ENCODE measurements around the gene GALNT14.

GALNT14 gene

DNA sequence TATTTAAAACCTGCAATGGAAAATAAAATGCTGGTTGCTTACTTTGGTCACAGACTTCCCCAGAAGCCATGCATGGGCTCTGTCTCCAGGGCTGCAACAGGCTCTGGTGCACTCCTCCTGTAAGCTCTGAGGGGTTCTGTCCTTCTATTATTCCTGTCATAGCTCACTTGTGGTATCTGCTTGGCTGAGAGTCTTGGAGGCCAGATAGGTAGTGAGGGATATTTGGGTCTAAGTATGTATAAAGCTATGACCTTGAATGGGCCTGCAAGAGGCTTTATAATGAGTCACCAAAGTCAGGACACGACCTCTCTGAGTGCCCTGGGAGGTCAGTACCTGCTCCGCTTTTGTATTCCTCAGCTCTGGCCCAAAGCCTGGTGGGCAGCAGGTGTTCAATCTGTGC lies 189.4 kb downstream of the GALNT14 start:
- H3K36me3 ChIP-seq (ENCODE audit: insufficient read depth, low read length) = no peaks in the 10 kb centered on the region
- H3K27ac ChIP-seq (ENCODE audit: low read length) = no peak overlapping the region
- TF ChIP-seq, protein P1, sequence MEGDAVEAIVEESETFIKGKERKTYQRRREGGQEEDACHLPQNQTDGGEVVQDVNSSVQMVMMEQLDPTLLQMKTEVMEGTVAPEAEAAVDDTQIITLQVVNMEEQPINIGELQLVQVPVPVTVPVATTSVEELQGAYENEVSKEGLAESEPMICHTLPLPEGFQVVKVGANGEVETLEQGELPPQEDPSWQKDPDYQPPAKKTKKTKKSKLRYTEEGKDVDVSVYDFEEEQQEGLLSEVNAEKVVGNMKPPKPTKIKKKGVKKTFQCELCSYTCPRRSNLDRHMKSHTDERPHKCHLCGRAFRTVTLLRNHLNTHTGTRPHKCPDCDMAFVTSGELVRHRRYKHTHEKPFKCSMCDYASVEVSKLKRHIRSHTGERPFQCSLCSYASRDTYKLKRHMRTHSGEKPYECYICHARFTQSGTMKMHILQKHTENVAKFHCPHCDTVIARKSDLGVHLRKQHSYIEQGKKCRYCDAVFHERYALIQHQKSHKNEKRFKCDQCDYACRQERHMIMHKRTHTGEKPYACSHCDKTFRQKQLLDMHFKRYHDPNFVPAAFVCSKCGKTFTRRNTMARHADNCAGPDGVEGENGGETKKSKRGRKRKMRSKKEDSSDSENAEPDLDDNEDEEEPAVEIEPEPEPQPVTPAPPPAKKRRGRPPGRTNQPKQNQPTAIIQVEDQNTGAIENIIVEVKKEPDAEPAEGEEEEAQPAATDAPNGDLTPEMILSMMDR (IDR thresholded peaks at IDR 0.05; ENCODE audit: borderline replicate concordance, extremely low read depth, low read length, poor library complexity, severe bottlenecking) = no peak
- TF ChIP-seq EZH2 (IDR thresholded peaks at IDR 0.05; ENCODE audit: borderline replicate concordance, low read depth, low read length, severe bottlenecking) = no peak
- no peaks in the 10 kb centered on the region for H4K20me1 ChIP-seq (ENCODE audit: insufficient read depth, low read length)
- no peak overlapping the region for H3K9ac ChIP-seq (ENCODE audit: low read depth, low read length)
- H3K4me1 ChIP-seq (ENCODE audit: insufficient read depth, low read length) = no peaks in the 10 kb centered on the region
- no peak for DNase-seq
- no peaks in the 10 kb centered on the region for H3K79me2 ChIP-seq (ENCODE audit: insufficient read depth, low read length)
- no peak overlapping the region for H3K4me3 ChIP-seq (ENCODE audit: low read depth in 1 of 2, low read length in 2 of 2)
- H3K27me3 ChIP-seq (ENCODE audit: insufficient read depth, low read length, poor library complexity) = no peaks in the 10 kb centered on the region
- no peak overlapping the region for H3K4me2 ChIP-seq (ENCODE audit: insufficient read depth, low read length)
- H3K9me3 ChIP-seq (ENCODE audit: insufficient read depth, low read length, severe bottlenecking) = no peaks in the 10 kb centered on the region
- no peak overlapping the region for H2AFZ ChIP-seq (ENCODE audit: low read depth, low read length)
- ATAC-seq (ENCODE audit: insufficient read depth, low read depth) = no peak

DNA sequence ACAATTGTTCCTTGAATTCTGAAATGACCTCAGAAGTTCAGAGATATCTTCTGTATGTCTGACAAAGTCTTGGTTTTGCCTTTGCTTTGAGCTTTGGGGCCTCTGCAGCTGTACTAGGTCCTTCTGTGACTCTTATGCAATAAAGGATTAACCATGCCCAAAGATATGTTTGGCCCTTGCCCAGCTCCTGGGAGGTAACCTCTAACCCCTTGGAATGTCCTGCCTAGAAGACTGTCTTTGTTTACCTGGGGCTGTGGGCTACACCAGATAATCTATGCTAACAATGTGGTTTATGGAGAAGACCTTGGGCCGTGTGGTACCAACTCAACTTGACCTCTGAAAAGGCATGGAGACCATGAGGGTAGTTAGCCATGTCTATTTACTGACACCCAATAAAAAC lies 190.1 kb downstream of the GALNT14 start:
- Histone ChIP-seq H3K79me2 (ENCODE audit: insufficient read depth, low read length) (no peaks in the 10 kb centered on the region), H3K4me1 (ENCODE audit: insufficient read depth, low read length) (no peaks in the 10 kb centered on the region), H3K27me3 (ENCODE audit: insufficient read depth, low read length, poor library complexity) (no peaks in the 10 kb centered on the region), H3K4me2 (ENCODE audit: insufficient read depth, low read length) (no peak overlapping the region), H3K9me3 (ENCODE audit: insufficient read depth, low read length, severe bottlenecking) (no peaks in the 10 kb centered on the region), H3K36me3 (ENCODE audit: insufficient read depth, low read length) (no peaks in the 10 kb centered on the region), H3K27ac (ENCODE audit: low read length) (no peak overlapping the region), H3K9ac (ENCODE audit: low read depth, low read length) (no peak overlapping the region), H4K20me1 (ENCODE audit: insufficient read depth, low read length) (no peaks in the 10 kb centered on the region), H3K4me3 (ENCODE audit: low read depth in 1 of 2, low read length in 2 of 2) (no peak overlapping the region), H2AFZ (ENCODE audit: low read depth, low read length) (no peak overlapping the region)
- TF ChIP-seq, protein P1 (IDR thresholded peaks at IDR 0.05; ENCODE audit: borderline replicate concordance, extremely low read depth, low read length, poor library complexity, severe bottlenecking) = no peak
- no peak for TF ChIP-seq EZH2 (IDR thresholded peaks at IDR 0.05; ENCODE audit: borderline replicate concordance, low read depth, low read length, severe bottlenecking)
- DNase-seq (no peak), ATAC-seq (ENCODE audit: insufficient read depth, low read depth) (no peak)

DNA sequence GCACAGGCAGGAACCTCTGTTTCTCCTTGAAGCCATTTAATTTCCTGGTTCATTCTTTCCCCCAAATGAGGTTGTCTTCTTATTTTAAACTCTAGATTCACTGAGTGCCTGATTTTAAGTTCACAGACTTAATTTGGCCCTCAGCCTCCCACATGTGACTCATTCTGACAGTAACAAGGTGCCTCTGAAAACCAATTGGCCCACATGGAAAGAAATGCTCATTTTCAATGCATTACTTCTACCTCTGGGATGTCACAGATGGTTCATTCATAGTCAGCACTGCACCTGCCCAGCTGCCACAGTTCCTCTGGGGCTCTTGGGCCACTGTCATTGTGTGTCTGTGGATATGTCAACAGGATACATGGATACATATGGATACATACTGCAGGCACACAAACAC lies 190.6 kb downstream of the GALNT14 start:
- no peak for TF ChIP-seq EZH2 (IDR thresholded peaks at IDR 0.05; ENCODE audit: borderline replicate concordance, low read depth, low read length, severe bottlenecking)
- TF ChIP-seq, protein P1 (IDR thresholded peaks at IDR 0.05; ENCODE audit: borderline replicate concordance, extremely low read depth, low read length, poor library complexity, severe bottlenecking) = no peak
- Histone ChIP-seq H3K9ac (ENCODE audit: low read depth, low read length) (no peak overlapping the region), H3K4me2 (ENCODE audit: insufficient read depth, low read length) (no peak overlapping the region), H2AFZ (ENCODE audit: low read depth, low read length) (no peak overlapping the region), H3K36me3 (ENCODE audit: insufficient read depth, low read length) (no peaks in the 10 kb centered on the region), H3K4me1 (ENCODE audit: insufficient read depth, low read length) (no peaks in the 10 kb centered on the region), H3K79me2 (ENCODE audit: insufficient read depth, low read length) (no peaks in the 10 kb centered on the region), H3K27me3 (ENCODE audit: insufficient read depth, low read length, poor library complexity) (no peaks in the 10 kb centered on the region), H3K9me3 (ENCODE audit: insufficient read depth, low read length, severe bottlenecking) (no peaks in the 10 kb centered on the region), H4K20me1 (ENCODE audit: insufficient read depth, low read length) (no peaks in the 10 kb centered on the region), H3K27ac (ENCODE audit: low read length) (no peak overlapping the region), H3K4me3 (ENCODE audit: low read depth in 1 of 2, low read length in 2 of 2) (no peak overlapping the region)
- no peak for DNase-seq
- ATAC-seq (ENCODE audit: insufficient read depth, low read depth) = no peak

DNA sequence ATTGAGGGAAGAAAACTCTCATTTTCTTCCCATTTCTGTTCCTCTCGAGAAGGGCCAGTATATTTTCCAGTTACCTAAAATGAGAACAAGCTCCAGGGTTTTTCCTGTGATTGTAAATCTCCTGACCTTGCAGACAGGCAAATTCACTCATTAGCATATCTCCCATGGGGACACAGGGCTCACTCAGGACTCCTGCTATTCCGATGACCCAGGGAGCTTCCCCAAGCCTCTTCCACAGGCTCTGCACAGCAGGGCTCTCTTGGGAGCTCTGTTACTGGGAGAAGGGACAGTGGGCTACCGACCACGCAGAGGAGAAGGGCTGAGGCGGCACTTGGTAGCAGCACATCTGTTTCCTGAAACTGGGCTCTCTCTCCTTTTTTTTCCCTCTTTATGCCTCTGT lies 195.8 kb downstream of the GALNT14 start:
- Histone ChIP-seq H3K4me2 (ENCODE audit: insufficient read depth, low read length) (no peak overlapping the region), H4K20me1 (ENCODE audit: insufficient read depth, low read length) (no peaks in the 10 kb centered on the region), H3K36me3 (ENCODE audit: insufficient read depth, low read length) (no peaks in the 10 kb centered on the region), H3K79me2 (ENCODE audit: insufficient read depth, low read length) (no peaks in the 10 kb centered on the region), H3K9me3 (ENCODE audit: insufficient read depth, low read length, severe bottlenecking) (no peaks in the 10 kb centered on the region), H3K4me3 (ENCODE audit: low read depth in 1 of 2, low read length in 2 of 2) (no peak overlapping the region), H3K27me3 (ENCODE audit: insufficient read depth, low read length, poor library complexity) (peaks cover 3% of the 10 kb centered on the region), H3K4me1 (ENCODE audit: insufficient read depth, low read length) (no peaks in the 10 kb centered on the region), H3K9ac (ENCODE audit: low read depth, low read length) (no peak overlapping the region), H3K27ac (ENCODE audit: low read length) (no peak overlapping the region), H2AFZ (ENCODE audit: low read depth, low read length) (no peak overlapping the region)
- DNase-seq (no peak), ATAC-seq (ENCODE audit: insufficient read depth, low read depth) (no peak)
- no peak for TF ChIP-seq EZH2 (IDR thresholded peaks at IDR 0.05; ENCODE audit: borderline replicate concordance, low read depth, low read length, severe bottlenecking)
